Astrocyte (in vitro differentiated cells and primary cell): Measurements from ENCODE around the gene PCLO. TPM values are rescaled to one million over a fixed set of nuclear protein-coding genes. Genes with fewer than 3 reads are reported as not detected.
A peak's percentile ranks its signal among the peaks of the same experiment; 100 is the strongest.

Experiments
- DNase-seq: peaks from one replicate; pipeline ENCODE4 v3.0.0-alpha.2; 2010; ENCODE audit warnings: low read depth
- FAIRE-seq: peaks from 2 replicates; lab custom pipeline; 2011; peaks lifted over from hg19 to GRCh38; lab: Jason Lieb, UNC
- H2AFZ ChIP-seq: 2 replicates; pipeline ENCODE4 v1.6.0; 2012; ENCODE audit warnings: low read depth, low read length, inconsistent platforms
- H3K27ac ChIP-seq: 2 replicates; pipeline ENCODE4 v1.5.1; 2011; ENCODE audit warnings: low read depth, low read length, inconsistent platforms
- H3K27me3 ChIP-seq: 2 replicates; pipeline ENCODE4 v1.6.0; 2011; ENCODE audit warnings: low read length, inconsistent platforms; ENCODE audit not compliant: insufficient read depth
- H3K36me3 ChIP-seq: 2 replicates; pipeline ENCODE4 v1.5.1; 2011; ENCODE audit warnings: low read length, inconsistent platforms; ENCODE audit not compliant: insufficient read depth
- H3K4me1 ChIP-seq: 2 replicates; pipeline ENCODE4 v1.5.1; 2011; ENCODE audit warnings: low read length, inconsistent platforms; ENCODE audit not compliant: insufficient read depth
- H3K4me2 ChIP-seq: 2 replicates; pipeline ENCODE4 v1.6.0; 2012; ENCODE audit warnings: low read length, inconsistent platforms
- H3K4me3 ChIP-seq: 2 replicates; pipeline ENCODE4 v1.5.1; 2011; ENCODE audit warnings: low read depth, mild to moderate bottlenecking, low read length, inconsistent platforms; ENCODE audit not compliant: insufficient read depth
- H3K79me2 ChIP-seq: 2 replicates; pipeline ENCODE4 v1.6.0; 2012; ENCODE audit warnings: mild to moderate bottlenecking, low read length, inconsistent platforms; ENCODE audit not compliant: insufficient read depth
- H3K9ac ChIP-seq: 2 replicates; pipeline ENCODE4 v1.6.0; 2012; ENCODE audit warnings: mild to moderate bottlenecking, low read length, inconsistent platforms
- H3K9me3 ChIP-seq: 2 replicates; pipeline ENCODE4 v1.5.1; 2012; ENCODE audit warnings: low read depth, mild to moderate bottlenecking, low read length, inconsistent platforms; ENCODE audit not compliant: insufficient read depth
- H4K20me1 ChIP-seq: 2 replicates; pipeline ENCODE4 v1.6.0; 2012; ENCODE audit warnings: low read length, inconsistent platforms; ENCODE audit not compliant: insufficient read depth
- H3K27ac Mint-ChIP-seq: one replicate; pipeline ENCODE4 v1.8.0; 2021; ENCODE audit warnings: mild to moderate bottlenecking, mixed read lengths; ENCODE audit not compliant: unreplicated experiment
- H3K27me3 Mint-ChIP-seq: one replicate; pipeline ENCODE4 v1.8.0; 2021; ENCODE audit warnings: low read depth, mixed read lengths; ENCODE audit not compliant: unreplicated experiment
- H3K36me3 Mint-ChIP-seq: one replicate; pipeline ENCODE4 v1.8.0; 2021; ENCODE audit warnings: low read depth, mixed read lengths; ENCODE audit not compliant: unreplicated experiment
- H3K4me1 Mint-ChIP-seq: one replicate; pipeline ENCODE4 v1.8.0; 2021; ENCODE audit warnings: low read depth, mixed read lengths; ENCODE audit not compliant: unreplicated experiment
- H3K4me3 Mint-ChIP-seq: one replicate; pipeline ENCODE4 v1.8.0; 2021; ENCODE audit warnings: mild to moderate bottlenecking, moderate library complexity, mixed read lengths; ENCODE audit not compliant: unreplicated experiment
- H3K9me3 Mint-ChIP-seq: one replicate; pipeline ENCODE4 v1.8.0; 2021; ENCODE audit warnings: mild to moderate bottlenecking, mixed read lengths; ENCODE audit not compliant: unreplicated experiment
- CTCF ChIP-seq: IDR thresholded peaks from 2 replicates; pipeline ENCODE4 v1.5.1; 2011; ENCODE audit warnings: low read depth, mild to moderate bottlenecking, inconsistent platforms, low read length, moderate library complexity; ENCODE audit not compliant: insufficient read depth
- EZH2 ChIP-seq: IDR thresholded peaks from 2 replicates; pipeline ENCODE4 v1.6.1; 2012; ENCODE audit warnings: mild to moderate bottlenecking, low read length, inconsistent platforms; ENCODE audit not compliant: insufficient read depth
- total RNA-seq: library from RNA; stranded (reverse); gene quantifications from 2 replicates; pipeline ENCODE4 v1.2.1, GENCODE V29; 2021

The PCLO gene
- total RNA-seq, 1 donor from 2014 or later, result 3.0 TPM

DNA sequence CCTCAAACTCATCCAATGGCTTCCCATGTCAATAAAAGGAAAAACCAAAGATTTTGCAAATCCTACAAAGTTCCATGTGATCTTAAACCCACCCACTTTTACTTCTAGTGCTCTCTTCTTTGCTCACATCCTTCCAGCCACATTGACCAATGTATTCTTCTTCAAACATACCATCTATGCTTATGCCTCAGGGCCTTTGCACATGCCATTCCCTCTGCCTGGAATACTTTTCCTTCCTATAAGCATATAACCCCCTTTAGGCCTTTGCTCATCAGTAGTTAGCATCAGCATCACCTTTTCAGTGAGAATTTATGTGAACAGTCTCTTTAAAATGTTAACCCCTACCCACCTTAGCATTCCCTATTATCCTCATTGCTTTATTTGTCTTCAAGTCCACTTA lies 11.0 kb upstream of the PCLO start:
- Mint-ChIP-seq H3K4me1 (no peaks in the 10 kb centered on the region), H3K27ac (no peak overlapping the region), H3K27me3 (no peaks in the 10 kb centered on the region), H3K4me3 (no peak overlapping the region), H3K9me3 (no peaks in the 10 kb centered on the region), H3K36me3 (no peaks in the 10 kb centered on the region)
- H3K27ac ChIP-seq, result no peak overlapping the region
- H3K79me2 ChIP-seq, result no peaks in the 10 kb centered on the region
- H3K36me3 ChIP-seq, result no peaks in the 10 kb centered on the region
- H3K9me3 ChIP-seq, result no peaks in the 10 kb centered on the region
- no peak for DNase-seq
- no peak overlapping the region for H3K4me3 ChIP-seq
- H4K20me1 ChIP-seq, result no peaks in the 10 kb centered on the region
- no peaks in the 10 kb centered on the region for H3K27me3 ChIP-seq
- no peak overlapping the region for H3K4me2 ChIP-seq
- TF ChIP-seq EZH2, result no peak
- no peak for TF ChIP-seq CTCF
- H3K9ac ChIP-seq, result no peak overlapping the region
- no peak overlapping the region for H2AFZ ChIP-seq
- no peaks in the 10 kb centered on the region for H3K4me1 ChIP-seq
- FAIRE-seq, result no peak

DNA sequence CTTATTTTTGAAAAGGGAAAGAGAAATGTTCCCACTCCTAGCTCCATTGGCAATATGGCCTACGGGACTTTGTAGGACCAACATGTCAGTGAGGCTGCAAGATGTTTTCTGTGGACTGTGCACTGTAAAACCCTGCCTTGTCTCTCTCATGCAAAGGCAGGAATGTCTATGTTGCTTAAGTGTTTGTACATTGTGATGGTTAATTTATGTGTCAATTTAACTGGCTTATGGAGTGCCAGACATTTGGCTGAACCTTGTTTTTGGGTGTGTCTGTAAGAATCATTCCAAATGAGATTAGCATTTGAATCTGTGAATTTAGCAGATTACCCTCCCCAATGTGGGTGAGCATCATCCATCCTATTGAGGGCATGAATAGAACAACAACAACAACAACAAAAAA lies 4.1 kb upstream of the PCLO start:
- FAIRE-seq (no peak), DNase-seq (no peak)
- no peak for TF ChIP-seq EZH2
- TF ChIP-seq CTCF, result no peak
- H2AFZ ChIP-seq, result no peak overlapping the region
- no peak overlapping the region for H3K27ac Mint-ChIP-seq
- no peaks in the 10 kb centered on the region for H3K79me2 ChIP-seq
- no peaks in the 10 kb centered on the region for H3K36me3 Mint-ChIP-seq
- H4K20me1 ChIP-seq, result no peaks in the 10 kb centered on the region
- H3K4me3 ChIP-seq, result no peak overlapping the region
- no peaks in the 10 kb centered on the region for H3K36me3 ChIP-seq
- no peaks in the 10 kb centered on the region for H3K4me1 Mint-ChIP-seq
- H3K27ac ChIP-seq, result no peak overlapping the region
- H3K4me3 Mint-ChIP-seq, result no peak overlapping the region
- no peaks in the 10 kb centered on the region for H3K27me3 Mint-ChIP-seq
- H3K9me3 Mint-ChIP-seq, result no peaks in the 10 kb centered on the region
- H3K27me3 ChIP-seq, result no peaks in the 10 kb centered on the region
- no peak overlapping the region for H3K4me2 ChIP-seq
- H3K4me1 ChIP-seq, result no peaks in the 10 kb centered on the region
- H3K9me3 ChIP-seq, result no peaks in the 10 kb centered on the region
- no peak overlapping the region for H3K9ac ChIP-seq

DNA sequence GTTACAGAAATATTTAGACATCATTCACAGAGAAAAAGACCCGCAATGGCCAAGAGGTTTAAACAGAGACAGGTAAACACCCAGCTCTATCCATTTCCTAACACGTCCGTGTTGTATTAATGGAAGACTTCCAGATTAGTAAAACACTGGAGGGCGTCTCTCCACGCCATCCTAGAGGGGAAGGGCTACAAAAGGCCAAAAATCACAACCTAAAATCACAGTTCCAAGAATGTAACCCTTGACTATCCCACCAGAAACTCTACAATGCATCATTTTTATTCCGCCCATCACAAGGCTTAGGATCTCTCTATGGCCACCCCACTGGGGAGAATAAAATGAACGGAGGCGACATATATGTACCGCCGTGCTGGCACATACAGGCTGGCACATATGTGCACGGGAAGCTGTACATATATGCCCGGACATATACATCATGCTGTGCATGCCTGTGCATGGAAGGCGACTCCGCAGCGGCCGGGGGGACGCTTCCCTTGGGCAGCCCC lies 734 bp downstream of the PCLO start:
- Histone ChIP-seq H3K27ac (no peak overlapping the region), H2AFZ (peak overlapping the region; percentile 94), H3K4me2 (peak overlapping the region; percentile 89), H3K36me3 (no peaks in the 10 kb centered on the region), H3K79me2 (no peaks in the 10 kb centered on the region), H3K9me3 (no peaks in the 10 kb centered on the region), H3K4me3 (peak overlapping the region; percentile 71), H3K27me3 (no peaks in the 10 kb centered on the region), H3K9ac (peak overlapping the region; percentile 77), H3K4me1 (no peaks in the 10 kb centered on the region), H4K20me1 (no peaks in the 10 kb centered on the region)
- H3K27me3 Mint-ChIP-seq, result no peaks in the 10 kb centered on the region
- TF ChIP-seq EZH2 (no peak), CTCF (no peak)
- FAIRE-seq (no peak), DNase-seq (no peak)
- H3K27ac Mint-ChIP-seq, result peak overlapping the region; percentile 43
- H3K4me1 Mint-ChIP-seq, result no peaks in the 10 kb centered on the region
- H3K4me3 Mint-ChIP-seq, result peak overlapping the region; percentile 85
- no peaks in the 10 kb centered on the region for H3K36me3 Mint-ChIP-seq
- H3K9me3 Mint-ChIP-seq, result no peaks in the 10 kb centered on the region
